ENCODE results near the gene TECPR2. TPM values are rescaled to one million over a fixed set of nuclear protein-coding genes. Genes with fewer than 3 reads are reported as not detected.

Gene TECPR2
- total RNA-seq, 1 donor from 2014 or later = 19.9 TPM

DNA sequence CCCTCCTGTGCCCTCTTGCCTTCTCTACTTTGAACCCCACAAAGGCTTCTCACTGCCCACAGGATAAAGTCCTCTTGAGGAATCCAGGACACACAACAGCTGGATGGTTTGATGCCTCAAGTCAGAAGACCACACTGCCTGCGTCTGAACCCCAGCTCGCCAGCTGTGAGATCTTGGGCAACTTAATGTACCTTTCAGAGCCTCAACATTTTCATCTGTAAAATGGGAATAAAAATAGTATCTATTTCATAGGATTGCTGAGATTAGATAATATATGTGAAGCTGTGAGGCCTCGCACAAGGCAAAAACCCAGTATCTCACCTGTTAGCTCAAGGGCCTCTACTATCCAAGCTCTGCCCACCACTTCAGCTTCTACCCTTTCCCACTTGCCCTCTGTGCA is 2.4 kb upstream of the TECPR2 start:
- H3K4me1 ChIP-seq (ENCODE audit: insufficient read depth, low read length) = peaks cover 15% of the 10 kb centered on the region
- no peaks in the 10 kb centered on the region for H3K9me3 Mint-ChIP-seq (ENCODE audit: unreplicated experiment)
- no peak overlapping the region for H3K9ac ChIP-seq (ENCODE audit: low read length)
- no peak overlapping the region for H2AFZ ChIP-seq (ENCODE audit: low read depth, low read length)
- peaks cover 46% of the 10 kb centered on the region for H3K79me2 ChIP-seq (ENCODE audit: insufficient read depth, low read length)
- no peak for DNase-seq (ENCODE audit: low read depth)
- peaks cover 9% of the 10 kb centered on the region for H3K4me1 Mint-ChIP-seq (ENCODE audit: low read depth, unreplicated experiment)
- H3K36me3 Mint-ChIP-seq (ENCODE audit: low read depth, unreplicated experiment) = peaks cover 9% of the 10 kb centered on the region
- H3K27me3 Mint-ChIP-seq (ENCODE audit: low read depth, unreplicated experiment) = no peaks in the 10 kb centered on the region
- no peak for FAIRE-seq
- H3K27me3 ChIP-seq (ENCODE audit: insufficient read depth, low read length) = no peaks in the 10 kb centered on the region
- H4K20me1 ChIP-seq (ENCODE audit: insufficient read depth, low read length) = peaks cover 19% of the 10 kb centered on the region
- no peak overlapping the region for H3K27ac ChIP-seq (ENCODE audit: low read depth, low read length)
- peaks cover 11% of the 10 kb centered on the region for H3K36me3 ChIP-seq (ENCODE audit: insufficient read depth, low read length)
- H3K4me2 ChIP-seq (ENCODE audit: low read length) = no peak overlapping the region
- H3K9me3 ChIP-seq (ENCODE audit: insufficient read depth, low read depth, low read length) = no peaks in the 10 kb centered on the region
- no peak overlapping the region for H3K27ac Mint-ChIP-seq (ENCODE audit: unreplicated experiment)
- no peak overlapping the region for H3K4me3 ChIP-seq (ENCODE audit: insufficient read depth, low read depth, low read length)
- TF ChIP-seq, protein P1, sequence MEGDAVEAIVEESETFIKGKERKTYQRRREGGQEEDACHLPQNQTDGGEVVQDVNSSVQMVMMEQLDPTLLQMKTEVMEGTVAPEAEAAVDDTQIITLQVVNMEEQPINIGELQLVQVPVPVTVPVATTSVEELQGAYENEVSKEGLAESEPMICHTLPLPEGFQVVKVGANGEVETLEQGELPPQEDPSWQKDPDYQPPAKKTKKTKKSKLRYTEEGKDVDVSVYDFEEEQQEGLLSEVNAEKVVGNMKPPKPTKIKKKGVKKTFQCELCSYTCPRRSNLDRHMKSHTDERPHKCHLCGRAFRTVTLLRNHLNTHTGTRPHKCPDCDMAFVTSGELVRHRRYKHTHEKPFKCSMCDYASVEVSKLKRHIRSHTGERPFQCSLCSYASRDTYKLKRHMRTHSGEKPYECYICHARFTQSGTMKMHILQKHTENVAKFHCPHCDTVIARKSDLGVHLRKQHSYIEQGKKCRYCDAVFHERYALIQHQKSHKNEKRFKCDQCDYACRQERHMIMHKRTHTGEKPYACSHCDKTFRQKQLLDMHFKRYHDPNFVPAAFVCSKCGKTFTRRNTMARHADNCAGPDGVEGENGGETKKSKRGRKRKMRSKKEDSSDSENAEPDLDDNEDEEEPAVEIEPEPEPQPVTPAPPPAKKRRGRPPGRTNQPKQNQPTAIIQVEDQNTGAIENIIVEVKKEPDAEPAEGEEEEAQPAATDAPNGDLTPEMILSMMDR (IDR thresholded peaks at IDR 0.05; ENCODE audit: insufficient read depth, low read depth, low read length) = no peak
- TF ChIP-seq EZH2 (IDR thresholded peaks at IDR 0.05; ENCODE audit: insufficient read depth, low read length) = no peak
- no peak overlapping the region for H3K4me3 Mint-ChIP-seq (ENCODE audit: unreplicated experiment)

DNA sequence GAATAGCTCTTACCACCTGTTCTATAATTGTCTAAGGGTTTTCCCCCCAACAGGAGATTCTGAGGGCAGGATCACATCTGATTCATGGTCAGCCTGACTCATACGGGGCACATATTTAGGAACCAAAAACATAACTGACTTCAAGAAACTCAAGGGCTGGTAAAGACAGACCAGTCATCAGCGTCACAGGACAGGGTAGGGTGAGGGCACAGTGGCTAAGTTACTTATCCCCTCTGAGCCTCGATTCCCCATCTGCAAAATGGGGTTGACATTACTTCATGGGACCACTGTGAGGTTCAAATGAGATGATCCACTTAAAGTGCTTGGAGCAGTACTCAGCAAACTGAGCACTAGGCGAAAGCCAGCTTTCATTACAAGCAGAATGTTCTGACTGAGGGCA is 657 bp upstream of the TECPR2 start:
- peak; percentile 40 for DNase-seq (ENCODE audit: low read depth)
- peak overlapping the region; percentile 85 for H2AFZ ChIP-seq (ENCODE audit: low read depth, low read length)
- H3K36me3 Mint-ChIP-seq (ENCODE audit: low read depth, unreplicated experiment) = peaks cover 4% of the 10 kb centered on the region
- no peaks in the 10 kb centered on the region for H3K27me3 Mint-ChIP-seq (ENCODE audit: low read depth, unreplicated experiment)
- no peaks in the 10 kb centered on the region for H3K27me3 ChIP-seq (ENCODE audit: insufficient read depth, low read length)
- H3K4me2 ChIP-seq (ENCODE audit: low read length) = peak overlapping the region; percentile 89
- H3K79me2 ChIP-seq (ENCODE audit: insufficient read depth, low read length) = peaks cover 59% of the 10 kb centered on the region
- peaks cover 9% of the 10 kb centered on the region for H3K4me1 Mint-ChIP-seq (ENCODE audit: low read depth, unreplicated experiment)
- peak overlapping the region; percentile 92 for H3K4me3 ChIP-seq (ENCODE audit: insufficient read depth, low read depth, low read length)
- H3K9ac ChIP-seq (ENCODE audit: low read length) = peak overlapping the region; percentile 93
- peak overlapping the region; percentile 67 for H3K27ac Mint-ChIP-seq (ENCODE audit: unreplicated experiment)
- H3K4me3 Mint-ChIP-seq (ENCODE audit: unreplicated experiment) = peak overlapping the region; percentile 96
- H3K36me3 ChIP-seq (ENCODE audit: insufficient read depth, low read length) = peaks cover 3% of the 10 kb centered on the region
- no peaks in the 10 kb centered on the region for H3K9me3 ChIP-seq (ENCODE audit: insufficient read depth, low read depth, low read length)
- H3K9me3 Mint-ChIP-seq (ENCODE audit: unreplicated experiment) = no peaks in the 10 kb centered on the region
- peaks cover 15% of the 10 kb centered on the region for H3K4me1 ChIP-seq (ENCODE audit: insufficient read depth, low read length)
- H3K27ac ChIP-seq (ENCODE audit: low read depth, low read length) = peak overlapping the region; percentile 82
- peaks cover 29% of the 10 kb centered on the region for H4K20me1 ChIP-seq (ENCODE audit: insufficient read depth, low read length)
- no peak for TF ChIP-seq EZH2 (IDR thresholded peaks at IDR 0.05; ENCODE audit: insufficient read depth, low read length)
- TF ChIP-seq, protein P1 (IDR thresholded peaks at IDR 0.05; ENCODE audit: insufficient read depth, low read depth, low read length) = no peak
- peak; percentile 39 for FAIRE-seq

DNA sequence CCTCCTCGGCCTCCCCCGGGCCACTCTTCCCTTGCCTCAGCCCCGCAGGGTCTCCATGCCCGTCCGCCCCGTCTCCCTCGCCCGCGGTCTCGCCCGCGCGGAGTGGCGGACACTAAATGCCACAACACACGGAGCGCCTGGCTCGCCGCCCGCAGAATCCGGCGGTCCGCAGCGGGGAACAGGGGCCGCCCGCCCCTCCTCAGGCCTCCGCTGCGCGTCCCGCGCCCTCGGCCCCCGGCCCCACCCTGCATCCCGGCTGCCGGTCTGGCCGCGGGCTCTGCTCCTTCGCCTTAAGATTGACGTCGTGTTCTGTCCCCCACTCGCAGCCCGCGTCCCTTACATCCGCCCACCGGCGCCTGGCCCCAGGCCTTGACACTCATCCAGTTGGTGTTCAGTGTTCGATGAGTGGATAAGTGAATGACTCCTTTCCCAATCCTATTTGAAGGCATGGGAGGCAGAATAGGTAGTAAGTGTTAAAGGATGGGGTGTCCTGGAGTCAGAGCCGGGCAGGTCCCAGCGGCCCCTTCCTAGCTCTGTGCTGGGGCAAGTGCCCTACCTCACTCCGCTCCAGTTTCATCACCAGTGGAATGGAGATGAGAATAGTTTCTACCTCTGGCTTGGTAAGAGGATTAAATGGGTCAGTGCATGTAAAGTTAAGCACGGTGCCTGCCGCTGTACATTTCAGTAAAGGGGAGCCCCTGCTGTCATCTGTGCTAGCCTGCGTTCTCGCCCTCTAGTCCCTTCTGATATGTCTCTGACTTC is 622 bp downstream of the TECPR2 start:
- peak overlapping the region; percentile 93 for H3K9ac ChIP-seq (ENCODE audit: low read length)
- H3K9me3 ChIP-seq (ENCODE audit: insufficient read depth, low read depth, low read length) = no peaks in the 10 kb centered on the region
- peak; percentile 36 for DNase-seq (ENCODE audit: low read depth)
- FAIRE-seq = no peak
- peak overlapping the region; percentile 81 for H3K27ac Mint-ChIP-seq (ENCODE audit: unreplicated experiment)
- H3K36me3 Mint-ChIP-seq (ENCODE audit: low read depth, unreplicated experiment) = peaks cover 1% of the 10 kb centered on the region
- peak overlapping the region; percentile 89 for H3K4me2 ChIP-seq (ENCODE audit: low read length)
- no peak for TF ChIP-seq EZH2 (IDR thresholded peaks at IDR 0.05; ENCODE audit: insufficient read depth, low read length)
- TF ChIP-seq, protein P1 (IDR thresholded peaks at IDR 0.05; ENCODE audit: insufficient read depth, low read depth, low read length) = no peak
- peak overlapping the region; percentile 92 for H3K4me3 ChIP-seq (ENCODE audit: insufficient read depth, low read depth, low read length)
- peaks cover 20% of the 10 kb centered on the region for H3K4me1 ChIP-seq (ENCODE audit: insufficient read depth, low read length)
- H3K79me2 ChIP-seq (ENCODE audit: insufficient read depth, low read length) = peaks cover 70% of the 10 kb centered on the region
- peak overlapping the region; percentile 44 for H2AFZ ChIP-seq (ENCODE audit: low read depth, low read length)
- H3K27me3 ChIP-seq (ENCODE audit: insufficient read depth, low read length) = no peaks in the 10 kb centered on the region
- no peaks in the 10 kb centered on the region for H3K9me3 Mint-ChIP-seq (ENCODE audit: unreplicated experiment)
- peaks cover 42% of the 10 kb centered on the region for H4K20me1 ChIP-seq (ENCODE audit: insufficient read depth, low read length)
- peak overlapping the region; percentile 82 for H3K27ac ChIP-seq (ENCODE audit: low read depth, low read length)
- H3K4me1 Mint-ChIP-seq (ENCODE audit: low read depth, unreplicated experiment) = peaks cover 9% of the 10 kb centered on the region
- no peak overlapping the region for H3K4me3 Mint-ChIP-seq (ENCODE audit: unreplicated experiment)
- peaks cover 3% of the 10 kb centered on the region for H3K36me3 ChIP-seq (ENCODE audit: insufficient read depth, low read length)
- H3K27me3 Mint-ChIP-seq (ENCODE audit: low read depth, unreplicated experiment) = no peaks in the 10 kb centered on the region

All from astrocyte (in vitro differentiated cells and primary cell).